Activated CD4-positive, alpha-beta T cell treated with anti-CD3 and anti-CD28 coated beads for 36 hours (primary cell): ENCODE results near the gene PTPN5. TPM values are rescaled to one million over a fixed set of nuclear protein-coding genes. Genes with fewer than 3 reads are reported as not detected.

Experiments
- ATAC-seq: fragments of 200-7000 bp; cut with Tn5 transposase; one replicate; pipeline ENCODE4 v1.10.0; 2021; ENCODE audit warnings: mild to moderate bottlenecking, moderate library complexity
- CTCF ChIA-PET: fragments of 350-600 bp; sonication (Branson Sonifier 250); formaldehyde crosslinking; loops from one replicate; lab custom pipeline; 2021; ENCODE audit warnings: antibody characterized with exemption; lab: Charles Lee
- POLR2A ChIA-PET: fragments of 350-600 bp; sonication (Branson Sonifier 250); formaldehyde crosslinking; loops from one replicate; lab custom pipeline; 2021; ENCODE audit warnings: antibody characterized with exemption, inconsistent platforms; lab: Charles Lee
- DNase-seq: peaks from one replicate; pipeline ENCODE4 v3.0.0-alpha.2; 2020
- H3K27ac Mint-ChIP-seq: one replicate; pipeline ENCODE4 v1.8.0; 2021; ENCODE audit warnings: mixed read lengths
- H3K27me3 Mint-ChIP-seq: one replicate; pipeline ENCODE4 v1.8.0; 2021; ENCODE audit warnings: mixed read lengths
- H3K36me3 Mint-ChIP-seq: one replicate; pipeline ENCODE4 v1.8.0; 2021; ENCODE audit warnings: low read depth, mixed read lengths
- H3K4me1 Mint-ChIP-seq: one replicate; pipeline ENCODE4 v1.8.0; 2021; ENCODE audit warnings: mixed read lengths
- H3K4me3 Mint-ChIP-seq: one replicate; pipeline ENCODE4 v1.8.0; 2021; ENCODE audit warnings: mild to moderate bottlenecking, moderate library complexity, mixed read lengths
- H3K9me3 Mint-ChIP-seq: one replicate; pipeline ENCODE4 v1.8.0; 2021; ENCODE audit warnings: low read depth, mixed read lengths
- intact Hi-C, 2 experiments: fragments of 100-400 bp; cut with DNase I in 1 of 2; cut with micrococcal nuclease in 1 of 2; formaldehyde crosslinking; loops; one replicate each; pipeline versions ENCODE4 v1.14.2 to v1.15.1; 2022 to 2024; cut with DNase I, micrococcal nuclease
- total RNA-seq, 2 experiments: library from RNA; stranded (reverse); gene quantifications; one replicate each; pipeline ENCODE4 v1.2.3, GENCODE V29; 2021

Gene PTPN5
- total RNA-seq, 2 experiments from 2014 or later: not detected

GRCh38 chr11:18772211-18772610, 19.4 kb downstream of the PTPN5 start:
- ATAC-seq (no peak), DNase-seq (no peak)
- POLR2A ChIA-PET: no interaction called here
- H3K4me3 Mint-ChIP-seq: no peak overlapping the region
- H3K4me1 Mint-ChIP-seq: peaks cover 1% of the 10 kb centered on the region
- no peak overlapping the region for H3K27ac Mint-ChIP-seq
- H3K27me3 Mint-ChIP-seq: peaks cover 10% of the 10 kb centered on the region
- H3K9me3 Mint-ChIP-seq: no peaks in the 10 kb centered on the region
- intact Hi-C loops: no loop called here
- H3K36me3 Mint-ChIP-seq: no peaks in the 10 kb centered on the region
- CTCF ChIA-PET: interaction anchor here (0.7 to 1.1 kb wide), 3 partner anchors 44 to 818 kb away, joined by 3 to 4 read pairs (median 4); no protein-coding TSS in a partner anchor

DNA sequence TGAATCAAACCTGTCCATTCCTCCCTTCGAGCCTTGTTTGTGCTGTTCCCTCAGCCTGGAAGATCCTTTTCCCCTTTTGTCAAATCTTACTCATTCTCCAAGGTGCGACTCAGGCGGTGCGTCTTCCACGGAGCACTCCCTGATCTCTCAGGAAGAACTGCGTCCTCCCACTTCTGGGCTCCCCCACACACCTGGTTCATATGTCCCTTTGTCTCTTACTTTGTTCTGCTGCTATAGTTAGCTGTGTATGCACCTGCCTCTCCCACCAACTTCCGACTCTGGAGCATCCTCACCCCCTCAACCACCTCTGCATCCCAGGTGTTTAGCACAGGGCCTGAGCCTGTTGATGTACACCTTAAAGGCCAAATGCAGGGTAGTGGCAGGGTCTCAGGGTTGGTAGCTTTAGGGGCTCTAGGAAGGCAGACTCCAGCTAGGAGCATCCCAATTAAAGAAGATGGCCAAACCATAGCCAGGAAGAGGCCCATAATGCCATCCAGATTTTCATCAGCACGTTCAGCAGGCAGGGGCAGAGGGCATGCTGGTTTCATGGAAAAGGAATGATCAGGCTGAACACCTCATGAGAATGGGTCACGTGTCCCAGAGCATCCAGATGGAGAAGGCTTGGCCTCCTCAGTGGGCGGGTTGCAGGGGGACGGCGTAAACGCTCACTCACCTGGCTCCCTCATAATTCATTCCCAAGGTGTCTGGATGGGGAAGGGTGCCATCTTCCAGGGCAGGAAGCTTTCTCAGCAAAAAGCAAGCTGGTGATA, 20.1 kb downstream of the PTPN5 start:
- no peaks in the 10 kb centered on the region for H3K36me3 Mint-ChIP-seq
- H3K4me1 Mint-ChIP-seq: peaks cover 1% of the 10 kb centered on the region
- DNase-seq (no peak), ATAC-seq (no peak)
- H3K27ac Mint-ChIP-seq: no peak overlapping the region
- no peak overlapping the region for H3K4me3 Mint-ChIP-seq
- H3K9me3 Mint-ChIP-seq: no peaks in the 10 kb centered on the region
- ChIA-PET CTCF (interaction anchor here (0.7 to 1.5 kb wide), 6 partner anchors 32 to 817 kb away, joined by 3 to 4 read pairs (median 4); no protein-coding TSS in a partner anchor), POLR2A (no interaction called here)
- peaks cover 10% of the 10 kb centered on the region for H3K27me3 Mint-ChIP-seq
- intact Hi-C loops: no loop called here

GRCh38 chr11:18770479-18771125, 21.0 kb downstream of the PTPN5 start:
- Mint-ChIP-seq H3K9me3 (no peaks in the 10 kb centered on the region), H3K4me1 (peaks cover 1% of the 10 kb centered on the region), H3K4me3 (no peak overlapping the region), H3K27ac (no peak overlapping the region), H3K27me3 (peaks cover 15% of the 10 kb centered on the region), H3K36me3 (no peaks in the 10 kb centered on the region)
- POLR2A ChIA-PET: no interaction called here
- intact Hi-C loops: no loop called here
- CTCF ChIA-PET: interaction anchor here (0.7 to 1.5 kb wide), 3 partner anchors 33 to 47 kb away, joined by 3 to 4 read pairs (median 3); no protein-coding TSS in a partner anchor
- DNase-seq: no peak
- no peak for ATAC-seq

DNA sequence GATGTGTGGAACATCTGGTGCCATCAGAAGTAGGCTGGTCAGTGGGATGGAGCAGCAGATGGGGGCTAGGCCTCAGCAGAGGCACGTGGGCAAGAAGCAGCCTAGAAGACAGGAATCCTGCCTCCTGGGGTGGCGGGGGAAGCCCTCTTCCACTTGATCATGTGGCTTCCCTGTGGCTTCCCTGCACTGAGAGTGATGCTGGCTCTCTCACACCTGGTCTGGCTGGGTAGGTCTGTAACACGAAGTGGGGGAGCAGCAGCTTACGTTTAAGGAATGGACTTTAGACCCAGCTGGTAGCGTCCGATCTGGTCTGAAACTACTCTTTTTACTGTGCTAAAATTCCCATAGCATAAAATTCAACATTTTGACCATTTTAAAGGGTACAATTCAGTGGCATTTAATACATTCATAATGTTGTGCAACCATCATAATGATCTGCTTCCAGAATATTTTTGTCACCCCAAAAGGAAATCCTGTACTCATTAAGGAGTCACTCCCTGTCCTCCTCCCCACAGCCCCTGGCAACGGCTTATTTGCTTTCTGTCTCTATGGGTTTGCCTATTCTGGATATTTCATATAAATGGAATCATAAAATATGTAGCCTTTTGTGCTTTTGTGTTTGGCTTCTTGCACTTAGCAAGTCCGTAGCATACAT, 21.7 kb downstream of the PTPN5 start:
- POLR2A ChIA-PET: no interaction called here
- DNase-seq (no peak), ATAC-seq (no peak)
- H3K9me3 Mint-ChIP-seq: no peaks in the 10 kb centered on the region
- peaks cover 1% of the 10 kb centered on the region for H3K4me1 Mint-ChIP-seq
- intact Hi-C loops: no loop called here
- CTCF ChIA-PET: interaction anchor here (1.4 kb wide), 1 partner anchor 42 kb away, joined by 5 read pairs; no protein-coding TSS in a partner anchor
- no peak overlapping the region for H3K27ac Mint-ChIP-seq
- H3K4me3 Mint-ChIP-seq: no peak overlapping the region
- H3K27me3 Mint-ChIP-seq: peaks cover 19% of the 10 kb centered on the region
- H3K36me3 Mint-ChIP-seq: no peaks in the 10 kb centered on the region

DNA sequence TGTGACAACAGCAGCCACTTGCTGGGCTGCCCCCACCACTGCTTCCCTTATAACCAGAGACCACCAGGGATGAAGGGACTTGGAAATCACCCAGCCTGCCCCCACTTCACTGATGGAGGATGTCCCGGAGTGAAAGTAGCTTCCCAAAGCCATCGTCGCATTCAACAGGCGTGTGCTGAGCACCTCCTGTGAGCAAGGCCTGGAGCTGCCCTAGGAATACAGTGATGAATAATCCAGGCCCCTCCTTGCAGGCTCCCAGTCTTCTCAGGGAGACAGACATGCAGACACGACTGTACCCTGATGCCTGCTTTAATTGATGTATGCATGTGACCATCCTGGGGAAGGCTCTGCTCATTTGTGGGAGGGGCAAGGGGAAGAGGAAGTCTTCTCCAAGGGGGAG, 22.6 kb downstream of the PTPN5 start:
- POLR2A ChIA-PET: no interaction called here
- Mint-ChIP-seq H3K9me3 (no peaks in the 10 kb centered on the region), H3K36me3 (no peaks in the 10 kb centered on the region), H3K4me3 (no peak overlapping the region), H3K27ac (no peak overlapping the region), H3K27me3 (peaks cover 19% of the 10 kb centered on the region), H3K4me1 (peaks cover 7% of the 10 kb centered on the region)
- DNase-seq: no peak
- no peak for ATAC-seq
- CTCF ChIA-PET: interaction anchor here (1.0 to 1.9 kb wide), 6 partner anchors 8 to 82 kb away, joined by 3 to 8 read pairs (median 4); no protein-coding TSS in a partner anchor
- intact Hi-C loops: no loop called here

- Mint-ChIP-seq H3K27me3 (peaks cover 19% of the 10 kb centered on the region), H3K36me3 (no peaks in the 10 kb centered on the region), H3K4me3 (no peak overlapping the region), H3K27ac (no peak overlapping the region), H3K4me1 (peaks cover 11% of the 10 kb centered on the region), H3K9me3 (no peaks in the 10 kb centered on the region)
- intact Hi-C loops: no loop called here
- ChIA-PET POLR2A (interaction anchor here (0.6 kb wide), 1 partner anchor 28 kb away, joined by 3 read pairs; no protein-coding TSS in a partner anchor), CTCF (interaction anchor here (1.0 to 1.9 kb wide), 9 partner anchors 8 to 228 kb away, joined by 3 to 8 read pairs (median 3); no protein-coding TSS in a partner anchor)
- peak; percentile 63 for ATAC-seq
- no peak for DNase-seq
Observed at GRCh38 chr11:18768472-18768901, 23.1 kb downstream of the PTPN5 start.

GRCh38 chr11:18766015-18766414, 25.6 kb downstream of the PTPN5 start:
- ChIA-PET POLR2A (no interaction called here), CTCF (interaction anchor here (0.8 to 9.4 kb wide), 10 partner anchors 9 to 651 kb away, joined by 3 to 54 read pairs (median 5); partner anchors contain the start of genes LDHA and PTPN5)
- ATAC-seq (no peak), DNase-seq (no peak)
- H3K4me1 Mint-ChIP-seq: peaks cover 11% of the 10 kb centered on the region
- intact Hi-C loops: no loop called here
- H3K36me3 Mint-ChIP-seq: no peaks in the 10 kb centered on the region
- no peaks in the 10 kb centered on the region for H3K9me3 Mint-ChIP-seq
- peaks cover 9% of the 10 kb centered on the region for H3K27me3 Mint-ChIP-seq
- no peak overlapping the region for H3K4me3 Mint-ChIP-seq
- no peak overlapping the region for H3K27ac Mint-ChIP-seq

GRCh38 chr11:18765554-18765953, 26.0 kb downstream of the PTPN5 start:
- ChIA-PET CTCF (interaction anchor here (0.6 to 9.4 kb wide), 12 partner anchors 10 to 650 kb away, joined by 3 to 54 read pairs (median 5); partner anchors contain the start of genes LDHA and PTPN5), POLR2A (no interaction called here)
- no peak overlapping the region for H3K4me3 Mint-ChIP-seq
- no peak overlapping the region for H3K27ac Mint-ChIP-seq
- ATAC-seq (no peak), DNase-seq (no peak)
- no peaks in the 10 kb centered on the region for H3K36me3 Mint-ChIP-seq
- H3K27me3 Mint-ChIP-seq: peaks cover 9% of the 10 kb centered on the region
- intact Hi-C loops: loop anchor here in 1 of 2 experiments (2.0 kb wide), 1 partner anchor 239 kb away; the partner anchor contains the start of gene TSG101
- peaks cover 11% of the 10 kb centered on the region for H3K4me1 Mint-ChIP-seq
- H3K9me3 Mint-ChIP-seq: no peaks in the 10 kb centered on the region

DNA sequence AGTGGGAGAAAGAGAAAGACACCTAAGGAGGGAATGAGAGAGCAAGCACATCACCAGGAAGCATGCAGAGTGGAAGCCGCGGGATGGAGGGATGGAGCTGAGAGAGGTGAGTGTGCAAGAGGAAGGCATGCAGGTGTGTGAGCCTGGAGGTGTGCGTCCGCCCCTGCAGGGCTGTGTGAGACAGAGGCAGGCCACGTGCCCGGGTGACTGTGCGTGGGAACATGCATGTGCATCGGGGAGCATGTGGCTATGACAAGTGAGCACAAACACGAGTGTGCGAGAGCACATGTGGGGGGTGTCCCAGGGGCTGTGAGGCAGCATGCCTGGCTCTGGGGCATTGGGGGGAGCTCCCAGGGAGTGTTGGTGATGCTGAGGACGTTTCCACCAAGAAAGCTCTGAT, 29.9 kb downstream of the PTPN5 start:
- H3K9me3 Mint-ChIP-seq: no peaks in the 10 kb centered on the region
- no peaks in the 10 kb centered on the region for H3K36me3 Mint-ChIP-seq
- peaks cover 9% of the 10 kb centered on the region for H3K27me3 Mint-ChIP-seq
- ChIA-PET CTCF (interaction anchor here (1.3 to 9.4 kb wide), 3 partner anchors 19 to 57 kb away, joined by 3 to 54 read pairs (median 3); no protein-coding TSS in a partner anchor), POLR2A (no interaction called here)
- peaks cover 9% of the 10 kb centered on the region for H3K4me1 Mint-ChIP-seq
- no peak for ATAC-seq
- intact Hi-C loops: no loop called here
- H3K27ac Mint-ChIP-seq: no peak overlapping the region
- DNase-seq: no peak
- no peak overlapping the region for H3K4me3 Mint-ChIP-seq

GRCh38 chr11:18761144-18761543, 30.5 kb downstream of the PTPN5 start:
- ATAC-seq (no peak), DNase-seq (no peak)
- no peaks in the 10 kb centered on the region for H3K9me3 Mint-ChIP-seq
- ChIA-PET POLR2A (no interaction called here), CTCF (interaction anchor here (0.8 to 9.4 kb wide), 3 partner anchors 8 to 307 kb away, joined by 3 to 54 read pairs (median 3); no protein-coding TSS in a partner anchor)
- no peak overlapping the region for H3K4me3 Mint-ChIP-seq
- H3K27ac Mint-ChIP-seq: no peak overlapping the region
- H3K4me1 Mint-ChIP-seq: peaks cover 9% of the 10 kb centered on the region
- no peaks in the 10 kb centered on the region for H3K36me3 Mint-ChIP-seq
- H3K27me3 Mint-ChIP-seq: peaks cover 9% of the 10 kb centered on the region
- intact Hi-C loops: no loop called here

- H3K4me3 Mint-ChIP-seq: no peak overlapping the region
- CTCF ChIA-PET: interaction anchor here (0.6 to 9.4 kb wide), 9 partner anchors 8 to 643 kb away, joined by 3 to 54 read pairs (median 3); no protein-coding TSS in a partner anchor
- no peaks in the 10 kb centered on the region for H3K9me3 Mint-ChIP-seq
- DNase-seq (no peak), ATAC-seq (no peak)
- no peaks in the 10 kb centered on the region for H3K36me3 Mint-ChIP-seq
- POLR2A ChIA-PET: interaction anchor here (0.5 kb wide), 1 partner anchor 144 kb away, joined by 3 read pairs; no protein-coding TSS in a partner anchor
- intact Hi-C loops: no loop called here
- no peaks in the 10 kb centered on the region for H3K27me3 Mint-ChIP-seq
- H3K4me1 Mint-ChIP-seq: no peaks in the 10 kb centered on the region
- H3K27ac Mint-ChIP-seq: no peak overlapping the region
Observed at GRCh38 chr11:18757811-18758210, 33.8 kb downstream of the PTPN5 start.
